Progenitor cell of endocrine pancreas (in vitro differentiated cells): ENCODE measurements around the gene OR52L1. TPM values are rescaled to one million over a fixed set of nuclear protein-coding genes. Genes with fewer than 3 reads are reported as not detected.

Source experiments
- DNase-seq: peaks from one replicate; pipeline ENCODE4 v3.0.0; 2021; ENCODE audit warnings: low spot score; ENCODE audit not compliant: unreplicated experiment
- H3K27ac Mint-ChIP-seq: 2 replicates; pipeline ENCODE4 v1.8.0; 2021; ENCODE audit warnings: mild to moderate bottlenecking, moderate library complexity, mixed read lengths
- H3K27me3 Mint-ChIP-seq: 2 replicates; pipeline ENCODE4 v1.8.0; 2021; ENCODE audit warnings: mixed read lengths
- H3K36me3 Mint-ChIP-seq: 2 replicates; pipeline ENCODE4 v1.8.0; 2022; ENCODE audit warnings: mixed read lengths; ENCODE audit not compliant: insufficient read depth
- H3K4me1 Mint-ChIP-seq: 2 replicates; pipeline ENCODE4 v1.8.0; 2021; ENCODE audit warnings: low read depth, mixed read lengths
- H3K4me3 Mint-ChIP-seq: 2 replicates; pipeline ENCODE4 v1.8.0; 2021; ENCODE audit warnings: low read depth, mild to moderate bottlenecking, moderate library complexity, mixed read lengths
- H3K9me3 Mint-ChIP-seq: 2 replicates; pipeline ENCODE4 v1.8.0; 2021; ENCODE audit warnings: low read depth, mixed read lengths
- total RNA-seq: library from RNA; stranded (reverse); gene quantifications from 2 replicates; pipeline ENCODE4 v1.2.1, GENCODE V29; 2021
- TF ChIP-seq, protein P1 (sequence below): fragments of 200-600 bp; sonication (generic); IDR thresholded peaks from one replicate; pipeline ENCODE4 v1.5.0; 2021; ENCODE audit warnings: antibody characterized with exemption, mild to moderate bottlenecking; ENCODE audit not compliant: unreplicated experiment

Gene OR52L1
- total RNA-seq, 1 donor from 2014 or later = not detected

DNA sequence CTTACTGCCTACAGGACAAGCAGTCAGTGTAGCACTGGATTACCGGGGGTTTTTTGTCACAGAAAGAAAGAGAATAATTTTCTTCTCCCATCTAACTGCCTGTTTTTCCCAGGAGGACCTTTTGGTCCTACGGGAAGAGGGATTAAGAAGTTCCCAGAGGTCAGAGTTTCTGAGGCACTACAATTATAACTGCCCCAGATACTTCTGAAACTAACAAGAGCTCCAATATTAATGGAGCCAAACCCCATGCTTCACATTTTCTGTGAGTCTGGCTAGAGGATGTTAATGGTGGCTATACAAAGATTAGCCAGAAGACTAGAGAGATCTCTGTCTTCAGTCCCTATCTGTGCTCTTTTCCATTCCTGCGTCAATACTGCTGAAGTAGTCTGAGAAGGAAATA, 44.8 kb downstream of the OR52L1 start, which contains the start of gene OR56A3:
TSS of gene OR56A3 (plus strand) at position 301 of the 400 bp plus-strand sequence. CDS start 5,096 bp downstream, outside the sequence.
- Mint-ChIP-seq H3K4me1 (no peaks in the 10 kb centered on the region), H3K27ac (no peak within 1 kb of the TSS), H3K9me3 (peaks cover 12% of the 10 kb centered on the region), H3K36me3 (no peaks in the 10 kb centered on the region), H3K4me3 (no peak within 1 kb of the TSS), H3K27me3 (no peaks in the 10 kb centered on the region)
- TF ChIP-seq, protein P1, sequence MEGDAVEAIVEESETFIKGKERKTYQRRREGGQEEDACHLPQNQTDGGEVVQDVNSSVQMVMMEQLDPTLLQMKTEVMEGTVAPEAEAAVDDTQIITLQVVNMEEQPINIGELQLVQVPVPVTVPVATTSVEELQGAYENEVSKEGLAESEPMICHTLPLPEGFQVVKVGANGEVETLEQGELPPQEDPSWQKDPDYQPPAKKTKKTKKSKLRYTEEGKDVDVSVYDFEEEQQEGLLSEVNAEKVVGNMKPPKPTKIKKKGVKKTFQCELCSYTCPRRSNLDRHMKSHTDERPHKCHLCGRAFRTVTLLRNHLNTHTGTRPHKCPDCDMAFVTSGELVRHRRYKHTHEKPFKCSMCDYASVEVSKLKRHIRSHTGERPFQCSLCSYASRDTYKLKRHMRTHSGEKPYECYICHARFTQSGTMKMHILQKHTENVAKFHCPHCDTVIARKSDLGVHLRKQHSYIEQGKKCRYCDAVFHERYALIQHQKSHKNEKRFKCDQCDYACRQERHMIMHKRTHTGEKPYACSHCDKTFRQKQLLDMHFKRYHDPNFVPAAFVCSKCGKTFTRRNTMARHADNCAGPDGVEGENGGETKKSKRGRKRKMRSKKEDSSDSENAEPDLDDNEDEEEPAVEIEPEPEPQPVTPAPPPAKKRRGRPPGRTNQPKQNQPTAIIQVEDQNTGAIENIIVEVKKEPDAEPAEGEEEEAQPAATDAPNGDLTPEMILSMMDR = no peak
- DNase-seq = no peak

DNA sequence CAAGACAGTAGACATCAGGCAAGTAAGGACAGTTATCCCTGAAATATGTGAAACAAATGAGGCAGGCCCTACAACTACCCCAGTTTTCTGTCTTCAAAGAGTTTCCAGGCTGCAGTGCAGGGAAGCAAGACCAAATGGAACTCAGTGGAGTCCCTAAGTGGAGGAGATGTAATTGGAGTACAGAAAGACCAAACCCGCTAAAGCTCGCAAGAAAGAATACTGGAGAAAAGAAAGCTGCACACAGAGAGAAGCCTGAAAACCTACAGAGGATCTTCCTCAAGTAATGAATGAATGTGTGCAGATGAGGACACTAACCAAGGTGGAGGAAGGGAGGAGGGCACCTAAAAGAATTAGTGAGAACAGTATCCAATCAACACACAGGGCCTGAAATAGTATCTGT, 46.0 kb downstream of the OR52L1 start:
- peaks cover 20% of the 10 kb centered on the region for H3K9me3 Mint-ChIP-seq
- H3K27me3 Mint-ChIP-seq = no peaks in the 10 kb centered on the region
- H3K4me1 Mint-ChIP-seq = no peaks in the 10 kb centered on the region
- TF ChIP-seq, protein P1 = no peak
- no peak for DNase-seq
- no peaks in the 10 kb centered on the region for H3K36me3 Mint-ChIP-seq
- no peak overlapping the region for H3K27ac Mint-ChIP-seq
- no peak overlapping the region for H3K4me3 Mint-ChIP-seq

DNA sequence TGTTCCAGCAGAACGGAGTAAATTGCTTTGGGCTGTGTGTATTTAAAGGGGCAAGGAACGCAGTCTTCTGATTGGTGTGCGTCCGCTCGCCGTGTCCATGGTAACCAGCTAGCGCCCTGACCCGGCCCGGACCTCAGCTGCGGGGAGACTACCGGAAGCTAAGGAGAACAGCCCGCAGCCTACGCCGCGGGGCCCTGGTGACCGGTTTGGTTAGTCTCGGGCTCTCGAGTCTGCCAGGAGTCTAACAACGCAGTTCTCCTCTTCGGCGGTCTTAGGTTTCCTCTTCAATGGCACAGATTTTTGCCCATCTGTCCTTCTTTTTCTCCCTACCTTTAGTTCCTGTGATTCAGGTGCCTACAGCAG, 48.2 kb downstream of the OR52L1 start:
- H3K4me3 Mint-ChIP-seq = no peak overlapping the region
- H3K36me3 Mint-ChIP-seq = no peaks in the 10 kb centered on the region
- no peaks in the 10 kb centered on the region for H3K4me1 Mint-ChIP-seq
- TF ChIP-seq, protein P1 = no peak
- peaks cover 20% of the 10 kb centered on the region for H3K9me3 Mint-ChIP-seq
- H3K27me3 Mint-ChIP-seq = no peaks in the 10 kb centered on the region
- no peak for DNase-seq
- no peak overlapping the region for H3K27ac Mint-ChIP-seq

DNA sequence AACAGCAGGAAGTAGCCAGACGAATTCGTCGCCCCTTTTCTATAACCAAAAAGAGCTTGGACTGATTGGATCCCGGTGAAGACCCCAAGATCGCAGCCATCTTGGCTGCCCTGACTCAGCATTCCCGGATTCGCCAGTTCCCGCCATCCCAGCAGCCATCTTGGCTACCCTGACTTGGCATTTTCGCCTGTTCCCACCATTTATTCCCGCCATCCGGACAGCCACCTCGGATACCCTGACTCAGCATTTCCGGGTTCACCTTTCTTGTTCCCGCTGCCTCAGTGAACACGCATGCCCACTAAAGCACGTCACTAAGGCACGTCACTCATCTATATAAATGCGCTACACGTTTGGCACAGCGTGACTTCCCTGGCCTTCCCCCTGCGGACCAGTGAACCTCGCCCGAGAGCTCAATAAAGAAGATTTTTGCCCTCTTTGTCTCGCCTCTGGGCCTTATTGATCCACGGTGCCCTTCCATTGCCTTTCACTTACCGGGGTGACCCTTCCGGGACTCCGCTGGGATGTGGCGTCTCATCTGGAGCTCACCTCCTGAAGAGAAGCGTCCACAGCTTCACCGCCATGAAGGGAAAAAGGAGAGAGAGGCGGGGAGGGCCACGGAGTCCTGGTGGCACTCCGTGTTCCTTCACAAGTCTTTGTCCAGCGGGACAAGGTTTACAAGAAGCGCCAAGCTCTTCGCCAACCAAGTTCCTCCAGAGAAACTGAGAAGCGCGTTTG, 48.8 kb downstream of the OR52L1 start:
- Mint-ChIP-seq H3K27ac (no peak overlapping the region), H3K4me3 (no peak overlapping the region), H3K9me3 (peaks cover 25% of the 10 kb centered on the region), H3K4me1 (no peaks in the 10 kb centered on the region), H3K36me3 (no peaks in the 10 kb centered on the region), H3K27me3 (no peaks in the 10 kb centered on the region)
- TF ChIP-seq, protein P1 = no peak
- DNase-seq = no peak

Other genes starting within 250 kb of the OR52L1 start
- not detected in 2 replicates for gene OR52N4, start 232.7 kb downstream of the OR52L1 start, total RNA-seq
- not detected in 2 replicates for gene OR52N5, start 203.6 kb downstream of the OR52L1 start, total RNA-seq
- not detected in 2 replicates for gene OR52N1, start 195.7 kb downstream of the OR52L1 start, total RNA-seq
- gene OR52N2, start 178.1 kb downstream of the OR52L1 start, total RNA-seq = not detected in 2 replicates
- not detected in 2 replicates for gene OR52E6, start 145.1 kb downstream of the OR52L1 start, total RNA-seq
- gene OR52E8, start 129.3 kb downstream of the OR52L1 start, total RNA-seq = not detected in 2 replicates
- gene OR52E4, start 106.4 kb downstream of the OR52L1 start, total RNA-seq = not detected in 2 replicates
- not detected in 2 replicates for gene OR52E5, start 93.8 kb downstream of the OR52L1 start, total RNA-seq
- not detected in 2 replicates for gene OR56A3, start 44.7 kb downstream of the OR52L1 start, total RNA-seq
- gene OR56A5, start 18.5 kb downstream of the OR52L1 start, total RNA-seq = not detected in 2 replicates
- 0.07 and 0.13 TPM in 2 replicates for gene OR56A4, start 20.0 kb upstream of the OR52L1 start, total RNA-seq
- gene OR56A1, start 43.8 kb upstream of the OR52L1 start, total RNA-seq = 0.09 TPM in 1 of 2 replicates, not detected in the other
- gene OR56B4, start 120.7 kb upstream of the OR52L1 start, total RNA-seq = not detected in 2 replicates
- not detected in 2 replicates for gene OR52B2, start 183.3 kb upstream of the OR52L1 start, total RNA-seq
- gene OR52W1, start 212.2 kb upstream of the OR52L1 start, total RNA-seq = not detected in 2 replicates
- gene C11orf42, start 218.6 kb upstream of the OR52L1 start, total RNA-seq = not detected in 2 replicates
- gene FHIP1B, start 247.7 kb upstream of the OR52L1 start, total RNA-seq = 58.4 and 63.0 TPM in 2 replicates